HG03521 (cell line): Measurements from ENCODE around the gene RAD23A.

Experiments
- ATAC-seq: cut with Tn5 transposase; IDR thresholded peaks from one replicate; pipeline ENCODE4 v1.9.1; 2021; ENCODE audit warnings: mild to moderate bottlenecking, moderate library complexity; ENCODE audit not compliant: unreplicated experiment

RAD23A gene

GRCh38 chr19:12983542-12984142, 38.0 kb downstream of the RAD23A start:
- ATAC-seq = no peak

GRCh38 chr19:12984143-12984627, 38.5 kb downstream of the RAD23A start:
- ATAC-seq = no peak

- no peak for ATAC-seq
Measured at GRCh38 chr19:12984683-12985048, 39.0 kb downstream of the RAD23A start.

GRCh38 chr19:12985049-12985776, 39.6 kb downstream of the RAD23A start:
- no peak for ATAC-seq

GRCh38 chr19:12986726-12987125, 41.1 kb downstream of the RAD23A start:
- no peak for ATAC-seq

- no peak for ATAC-seq
Measured at GRCh38 chr19:12987190-12987589, 41.5 kb downstream of the RAD23A start.

- no peak for ATAC-seq
Measured at GRCh38 chr19:12987781-12988180, 42.1 kb downstream of the RAD23A start.

GRCh38 chr19:12990431-12990830, 44.8 kb downstream of the RAD23A start:
- ATAC-seq = no peak

GRCh38 chr19:12990853-12991252, 45.2 kb downstream of the RAD23A start:
- no peak for ATAC-seq

GRCh38 chr19:12991296-12991695, 45.6 kb downstream of the RAD23A start:
- no peak for ATAC-seq

GRCh38 chr19:12992729-12993128, 47.1 kb downstream of the RAD23A start:
- no peak for ATAC-seq

GRCh38 chr19:12993562-12993961, 47.9 kb downstream of the RAD23A start:
- ATAC-seq = no peak

GRCh38 chr19:12994701-12995595, 49.3 kb downstream of the RAD23A start, which contains the start of gene NFIX:
Gene NFIX, plus strand, starts transcription at chr19:12995475. Its CDS starts 363 bp downstream, at chr19:12995838.
- no peak for ATAC-seq

GRCh38 chr19:12995596-12996405, 50.1 kb downstream of the RAD23A start:
- no peak for ATAC-seq

- ATAC-seq = no peak
Measured at GRCh38 chr19:12996406-12997094, 50.9 kb downstream of the RAD23A start.

GRCh38 chr19:12997179-12997966, 51.7 kb downstream of the RAD23A start:
- ATAC-seq = no peak

- no peak for ATAC-seq
Measured at GRCh38 chr19:12997967-12998940, 52.6 kb downstream of the RAD23A start.

GRCh38 chr19:13001166-13001501, 55.5 kb downstream of the RAD23A start:
- no peak for ATAC-seq
